ENCODE data around the gene ZNF764. TPM values are rescaled to one million over a fixed set of nuclear protein-coding genes. Genes with fewer than 3 reads are reported as not detected.

The ZNF764 gene
- total RNA-seq, 1 experiment from 2014 or later: 8.3 TPM

DNA sequence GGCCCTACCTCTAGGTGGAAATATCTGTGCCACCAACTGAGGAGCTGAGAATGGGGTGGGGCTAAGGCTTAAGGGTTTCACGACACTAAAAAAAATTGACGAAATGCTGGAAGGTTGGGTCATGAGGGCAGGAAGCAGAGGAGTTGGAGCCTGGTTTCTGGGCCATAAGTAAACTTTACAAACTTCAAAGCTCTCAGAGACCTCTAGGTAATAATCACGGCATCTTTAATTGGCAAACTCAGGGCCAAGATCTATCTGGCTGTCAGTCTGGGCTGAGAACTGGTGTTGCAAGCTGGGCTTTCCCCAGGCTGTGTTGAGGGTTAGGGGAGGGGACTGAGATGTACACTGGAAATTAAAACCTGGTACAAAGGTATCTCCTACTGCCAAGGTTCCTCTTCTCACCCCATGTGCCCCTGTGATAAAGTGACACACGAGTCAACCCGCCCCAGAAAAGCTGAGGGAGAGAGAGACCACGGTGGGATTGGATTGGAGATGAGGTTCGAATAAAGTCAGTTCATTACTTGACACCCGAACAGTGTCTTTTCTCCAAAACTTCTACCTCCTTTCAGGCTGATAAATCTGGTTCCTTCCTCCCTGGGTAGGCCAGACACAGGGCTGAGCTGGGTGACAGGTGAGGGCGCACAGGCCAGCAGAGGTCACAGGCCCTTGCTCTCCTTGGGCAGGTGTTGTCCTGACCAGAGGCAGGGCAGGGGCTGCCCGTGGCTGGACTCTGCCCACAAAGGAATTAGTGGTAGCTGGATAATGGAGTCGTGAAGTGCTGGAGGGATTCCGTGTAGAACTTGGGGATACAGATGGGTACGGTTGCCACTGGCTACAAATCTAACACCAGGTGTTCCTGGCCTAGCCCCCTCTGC, 27.8 kb downstream of the ZNF764 start:
- peaks cover 29% of the 10 kb centered on the region for H3K36me3 Mint-ChIP-seq (ENCODE audit: insufficient read depth, unreplicated experiment)
- POLR2A ChIA-PET: interaction anchor here (0.6 to 4.1 kb wide), 5 partner anchors 14 to 100 kb away, joined by 3 to 38 read pairs (median 4); partner anchors contain the start of genes DCTPP1, SEPHS2 and ZNF764
- peaks cover 15% of the 10 kb centered on the region for H3K4me1 Mint-ChIP-seq (ENCODE audit: insufficient read depth, unreplicated experiment)
- DNase-seq (ENCODE audit: unreplicated experiment): no peak
- TF ChIP-seq, protein P1, sequence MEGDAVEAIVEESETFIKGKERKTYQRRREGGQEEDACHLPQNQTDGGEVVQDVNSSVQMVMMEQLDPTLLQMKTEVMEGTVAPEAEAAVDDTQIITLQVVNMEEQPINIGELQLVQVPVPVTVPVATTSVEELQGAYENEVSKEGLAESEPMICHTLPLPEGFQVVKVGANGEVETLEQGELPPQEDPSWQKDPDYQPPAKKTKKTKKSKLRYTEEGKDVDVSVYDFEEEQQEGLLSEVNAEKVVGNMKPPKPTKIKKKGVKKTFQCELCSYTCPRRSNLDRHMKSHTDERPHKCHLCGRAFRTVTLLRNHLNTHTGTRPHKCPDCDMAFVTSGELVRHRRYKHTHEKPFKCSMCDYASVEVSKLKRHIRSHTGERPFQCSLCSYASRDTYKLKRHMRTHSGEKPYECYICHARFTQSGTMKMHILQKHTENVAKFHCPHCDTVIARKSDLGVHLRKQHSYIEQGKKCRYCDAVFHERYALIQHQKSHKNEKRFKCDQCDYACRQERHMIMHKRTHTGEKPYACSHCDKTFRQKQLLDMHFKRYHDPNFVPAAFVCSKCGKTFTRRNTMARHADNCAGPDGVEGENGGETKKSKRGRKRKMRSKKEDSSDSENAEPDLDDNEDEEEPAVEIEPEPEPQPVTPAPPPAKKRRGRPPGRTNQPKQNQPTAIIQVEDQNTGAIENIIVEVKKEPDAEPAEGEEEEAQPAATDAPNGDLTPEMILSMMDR (IDR thresholded peaks at IDR 0.05; ENCODE audit: unreplicated experiment): no peak
- no peak overlapping the region for H3K4me3 Mint-ChIP-seq (ENCODE audit: unreplicated experiment)
- BruUV-seq (replicated peaks): no TSS peak
- no peaks in the 10 kb centered on the region for H3K27me3 Mint-ChIP-seq (ENCODE audit: insufficient read depth, unreplicated experiment)
- CTCF ChIA-PET: interaction anchor here (0.7 to 1.7 kb wide), 4 partner anchors 68 to 101 kb away, joined by 3 to 5 read pairs (median 4); partner anchors contain the start of gene DCTPP1
- H3K27ac Mint-ChIP-seq (ENCODE audit: low read depth, unreplicated experiment): no peak overlapping the region
- H3K9me3 Mint-ChIP-seq (ENCODE audit: unreplicated experiment): no peaks in the 10 kb centered on the region
- intact Hi-C loops (cut with micrococcal nuclease): no loop called here

DNA sequence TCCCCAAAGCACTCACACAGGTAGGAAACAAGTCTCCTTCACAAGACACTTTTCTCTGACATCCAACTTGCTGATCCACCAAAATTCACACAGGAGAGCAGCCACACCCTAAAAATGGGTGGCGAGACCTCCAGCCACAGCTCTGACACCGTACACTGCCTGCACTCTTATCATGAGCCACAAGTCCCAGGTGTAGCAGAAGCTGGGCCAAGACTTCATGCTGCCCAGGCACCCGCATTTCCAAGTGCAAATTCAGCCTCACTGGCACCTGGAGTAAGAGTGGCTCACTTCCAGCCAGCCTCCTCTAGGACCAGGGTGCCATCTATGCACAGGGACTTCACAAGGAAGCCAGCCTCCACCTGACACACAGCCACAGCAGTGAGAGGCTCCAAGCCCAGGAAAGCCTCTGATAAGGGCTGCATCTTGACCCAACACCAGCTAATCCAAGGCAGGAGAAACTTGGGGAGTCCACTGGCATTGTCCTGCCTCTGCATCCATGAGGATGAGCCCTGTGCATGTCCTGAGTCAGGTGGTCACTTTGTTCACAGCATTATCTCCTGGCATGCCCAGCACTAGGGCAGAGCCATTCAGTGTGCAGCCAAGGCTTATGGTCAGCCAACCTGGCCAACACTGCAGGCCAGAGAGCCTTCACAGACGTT, 29.2 kb downstream of the ZNF764 start:
- Mint-ChIP-seq H3K36me3 (ENCODE audit: insufficient read depth, unreplicated experiment) (peaks cover 23% of the 10 kb centered on the region), H3K27ac (ENCODE audit: low read depth, unreplicated experiment) (peak overlapping the region; percentile 88), H3K9me3 (ENCODE audit: unreplicated experiment) (no peaks in the 10 kb centered on the region), H3K4me3 (ENCODE audit: unreplicated experiment) (no peak overlapping the region), H3K27me3 (ENCODE audit: insufficient read depth, unreplicated experiment) (no peaks in the 10 kb centered on the region), H3K4me1 (ENCODE audit: insufficient read depth, unreplicated experiment) (peaks cover 15% of the 10 kb centered on the region)
- intact Hi-C loops (cut with micrococcal nuclease): loop anchor here (5.0 kb wide), 2 partner anchors 43 to 97 kb away; partner anchors contain the start of genes DCTPP1 and ZNF688
- DNase-seq (ENCODE audit: unreplicated experiment): no peak
- no TSS peak for BruUV-seq (replicated peaks)
- POLR2A ChIA-PET: interaction anchor here (1.2 to 4.1 kb wide), 5 partner anchors 15 to 99 kb away, joined by 3 to 38 read pairs (median 6); partner anchors contain the start of genes DCTPP1, SEPHS2 and ZNF764
- CTCF ChIA-PET: interaction anchor here (0.6 to 1.7 kb wide), 8 partner anchors 28 to 128 kb away, joined by 3 to 5 read pairs (median 3); partner anchors contain the start of gene DCTPP1
- TF ChIP-seq, protein P1 (IDR thresholded peaks at IDR 0.05; ENCODE audit: unreplicated experiment): no peak

DNA sequence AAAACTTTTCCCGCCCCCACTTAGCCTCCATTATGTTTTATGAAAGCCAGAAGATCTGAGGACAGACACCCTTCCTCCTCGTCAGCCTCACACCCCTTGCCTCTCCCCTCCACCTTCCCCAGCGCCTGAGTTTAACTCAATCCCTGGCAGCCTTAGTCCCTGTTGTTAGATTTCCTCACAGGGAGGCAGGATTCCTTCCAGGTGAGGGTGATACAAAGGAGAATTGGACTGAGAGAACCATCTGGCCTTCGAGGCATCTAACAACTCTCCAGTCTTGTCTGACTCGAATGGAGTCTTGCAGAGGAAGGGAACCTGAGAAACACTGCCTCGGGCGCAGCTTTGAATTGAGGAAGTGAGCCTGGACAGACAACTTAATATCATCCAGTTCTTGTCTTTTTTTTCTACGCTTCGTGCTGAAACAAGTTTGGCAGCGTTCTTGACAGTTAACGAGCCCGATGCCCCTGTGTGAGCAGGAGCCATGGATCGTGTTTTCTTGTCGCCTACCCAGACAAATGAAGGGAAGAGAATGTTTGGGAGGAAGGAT, 30.5 kb downstream of the ZNF764 start:
- TF ChIP-seq, protein P1 (IDR thresholded peaks at IDR 0.05; ENCODE audit: unreplicated experiment): no peak
- TSS peak; percentile 52 for BruUV-seq (replicated peaks)
- H3K4me1 Mint-ChIP-seq (ENCODE audit: insufficient read depth, unreplicated experiment): peaks cover 15% of the 10 kb centered on the region
- CTCF ChIA-PET: interaction anchor here (0.6 to 1.2 kb wide), 3 partner anchors 76 to 98 kb away, joined by 3 to 5 read pairs (median 3); partner anchors contain the start of gene DCTPP1
- POLR2A ChIA-PET: interaction anchor here (0.5 to 4.1 kb wide), 23 partner anchors 8 to 462 kb away, joined by 3 to 38 read pairs (median 5); partner anchors contain the start of genes ALDOA, DCTPP1, FBRS and PPP4C
- intact Hi-C loops (cut with micrococcal nuclease): loop anchor here (2.0 to 5.0 kb wide), 5 partner anchors 37 to 95 kb away; partner anchors contain the start of genes DCTPP1, ZNF688 and ZNF785
- H3K4me3 Mint-ChIP-seq (ENCODE audit: unreplicated experiment): peak overlapping the region; percentile 81
- no peaks in the 10 kb centered on the region for H3K9me3 Mint-ChIP-seq (ENCODE audit: unreplicated experiment)
- peaks cover 23% of the 10 kb centered on the region for H3K36me3 Mint-ChIP-seq (ENCODE audit: insufficient read depth, unreplicated experiment)
- peak overlapping the region; percentile 88 for H3K27ac Mint-ChIP-seq (ENCODE audit: low read depth, unreplicated experiment)
- no peaks in the 10 kb centered on the region for H3K27me3 Mint-ChIP-seq (ENCODE audit: insufficient read depth, unreplicated experiment)
- DNase-seq (ENCODE audit: unreplicated experiment): no peak
